Keratinocyte (primary cell): Measurements from ENCODE around the gene EXOSC9. TPM values are rescaled to one million over a fixed set of nuclear protein-coding genes. Genes with fewer than 3 reads are reported as not detected.

Source experiments
- DNase-seq: peaks from one replicate; pipeline ENCODE4 v3.0.0-alpha.2; 2011; ENCODE audit warnings: low read depth, missing footprints, low spot score
- FAIRE-seq: peaks from 2 replicates; lab custom pipeline; 2011; peaks lifted over from hg19 to GRCh38; lab: Jason Lieb, UNC
- H2AFZ ChIP-seq: 2 replicates; pipeline ENCODE4 v1.6.0; 2012; ENCODE audit warnings: low read length, control low read depth, inconsistent platforms; ENCODE audit not compliant: control insufficient read depth
- H3K27ac ChIP-seq: 2 replicates; pipeline ENCODE4 v1.5.1; 2011; ENCODE audit warnings: low read length; ENCODE audit not compliant: control insufficient read depth, insufficient read depth
- H3K27me3 ChIP-seq: 3 replicates; pipeline ENCODE4 v1.6.0; 2011; ENCODE audit warnings: low read length; ENCODE audit not compliant: control insufficient read depth, insufficient read depth; ENCODE audit errors: extremely low read depth
- H3K36me3 ChIP-seq, 2 experiments: 2 replicates in 1 of 2; 3 replicates in 1 of 2; pipeline ENCODE4 v1.5.1; 2011; ENCODE audit warnings: low read length in 2 of 2, mild to moderate bottlenecking in 1 of 2; ENCODE audit not compliant: control insufficient read depth in 2 of 2, insufficient read depth in 2 of 2; ENCODE audit errors: extremely low read depth in 1 of 2
- H3K4me1 ChIP-seq: 3 replicates; pipeline ENCODE4 v1.5.1; 2011; ENCODE audit warnings: low read length; ENCODE audit not compliant: control insufficient read depth, insufficient read depth; ENCODE audit errors: extremely low read depth
- H3K4me2 ChIP-seq: 3 replicates; pipeline ENCODE4 v1.6.0; 2011; ENCODE audit warnings: low read depth, low read length; ENCODE audit not compliant: control insufficient read depth, insufficient read depth; ENCODE audit errors: extremely low read depth
- H3K4me3 ChIP-seq, 3 experiments: fragments of 200-600 bp in 1 of 3; sonication (generic) in 1 of 3; 2 replicates in 2 of 3; 3 replicates in 1 of 3; pipeline ENCODE4 v1.5.1; 2011 to 2016; ENCODE audit warnings: low read length in 3 of 3, mild to moderate bottlenecking in 3 of 3, control low read depth in 2 of 3, inconsistent platforms in 1 of 3, low read depth in 1 of 3, mixed read lengths in 1 of 3, mixed run types in 1 of 3, moderate library complexity in 1 of 3; ENCODE audit not compliant: control insufficient read depth in 2 of 3, insufficient read depth in 2 of 3; ENCODE audit errors: extremely low read depth in 1 of 3
- H3K79me2 ChIP-seq: 2 replicates; pipeline ENCODE4 v1.6.0; 2012; ENCODE audit warnings: low read length; ENCODE audit not compliant: control insufficient read depth, insufficient read depth
- H3K9ac ChIP-seq: 3 replicates; pipeline ENCODE4 v1.6.0; 2011; ENCODE audit warnings: low read length; ENCODE audit not compliant: control insufficient read depth, insufficient read depth; ENCODE audit errors: extremely low read depth
- H3K9me1 ChIP-seq: 3 replicates; pipeline ENCODE4 v1.6.0; 2011; ENCODE audit warnings: low read length; ENCODE audit not compliant: control insufficient read depth, insufficient read depth; ENCODE audit errors: extremely low read depth
- H3K9me3 ChIP-seq: 2 replicates; pipeline ENCODE4 v1.5.1; 2012; ENCODE audit warnings: low read depth, low read length; ENCODE audit not compliant: control insufficient read depth
- H4K20me1 ChIP-seq: 3 replicates; pipeline ENCODE4 v1.6.0; 2011; ENCODE audit warnings: low read length; ENCODE audit not compliant: control insufficient read depth, insufficient read depth; ENCODE audit errors: extremely low read depth
- CTCF ChIP-seq, 3 experiments: IDR thresholded peaks in 1 of 3; conservative IDR thresholded peaks in 1 of 3; optimal IDR thresholded peaks in 1 of 3; 2 replicates in 2 of 3; 3 replicates in 1 of 3; pipeline versions ENCODE3 to v1.5.1; 2011; ENCODE audit warnings: low read length in 3 of 3, mild to moderate bottlenecking in 3 of 3, moderate library complexity in 2 of 3, control low read depth in 1 of 3, inconsistent platforms in 1 of 3; ENCODE audit not compliant: insufficient read depth in 2 of 3; ENCODE audit errors: extremely low read depth in 1 of 3
- EZH2 ChIP-seq: IDR thresholded peaks from one replicate; pipeline ENCODE4 v1.6.1; 2012; ENCODE audit warnings: inconsistent platforms, mild to moderate bottlenecking, low read length, moderate library complexity
- dilution Hi-C: fragments of 300-500 bp; cut with MboI; formaldehyde crosslinking; loops from one replicate; pipeline ENCODE4 v1.7.0; 2020; ENCODE audit warnings: low sequenced_read_pairs; ENCODE audit not compliant: extremely low pct_ligation_motif_present
- polyA plus RNA-seq, 5 experiments: library from polyadenylated mRNA; depleted of rRNA in 3 of 5; stranded (reverse) in 3 of 5; stranded (forward) in 1 of 5; unstranded in 1 of 5; fragments of >200 nt; gene quantifications; 1 replicate in 1 of 5; 2 replicates in 3 of 5; 3 replicates in 1 of 5; pipeline versions ENCODE4 v1.2.1 to v1.2.3, GENCODE V29; 2011 to 2012; ENCODE audit warnings: missing spikeins in 2 of 5, low read depth in 1 of 5, low replicate concordance in 1 of 5

EXOSC9 gene
- polyA plus RNA-seq, 1 donor (not counting 4 experiments of a cell fraction or from before 2014, with no cell fraction given), result 35.4 TPM

- Histone ChIP-seq H3K4me3 (no peak overlapping the region), H3K79me2 (no peaks in the 10 kb centered on the region), H3K4me2 (peak overlapping the region; percentile 27), H4K20me1 (no peaks in the 10 kb centered on the region), H3K9me1 (peaks cover 2% of the 10 kb centered on the region), H3K9ac (no peak overlapping the region), H3K36me3 (no peaks in the 10 kb centered on the region), H3K9me3 (no peaks in the 10 kb centered on the region), H3K4me1 (peaks cover 28% of the 10 kb centered on the region), H3K27ac (no peak overlapping the region), H3K27me3 (no peaks in the 10 kb centered on the region), H2AFZ (no peak overlapping the region)
- peak; percentile 55 for FAIRE-seq
- dilution Hi-C loops, result no loop called here
- peak; percentile 36 for DNase-seq
- TF ChIP-seq CTCF (optimal IDR thresholded peaks at IDR 0.05 in 1 of 3, IDR thresholded peaks at IDR 0.05 in 1 of 3, conservative IDR thresholded peaks at IDR 0.05 in 1 of 3; ENCODE audit: extremely low read depth in 1 of 3, insufficient read depth in 2 of 3, low read length in 3 of 3) (no peak), EZH2 (no peak)
Measured at GRCh38 chr4:121789960-121790829, 10.9 kb upstream of the EXOSC9 start.

- FAIRE-seq (no peak), DNase-seq (no peak)
- dilution Hi-C loops, result no loop called here
- peaks cover 20% of the 10 kb centered on the region for H3K4me1 ChIP-seq
- no peak overlapping the region for H3K27ac ChIP-seq
- H3K9me3 ChIP-seq, result no peaks in the 10 kb centered on the region
- no peaks in the 10 kb centered on the region for H3K36me3 ChIP-seq
- no peaks in the 10 kb centered on the region for H4K20me1 ChIP-seq
- H3K9me1 ChIP-seq, result no peaks in the 10 kb centered on the region
- H3K4me2 ChIP-seq, result no peak overlapping the region
- TF ChIP-seq CTCF (optimal IDR thresholded peaks at IDR 0.05 in 1 of 3, IDR thresholded peaks at IDR 0.05 in 1 of 3, conservative IDR thresholded peaks at IDR 0.05 in 1 of 3; ENCODE audit: extremely low read depth in 1 of 3, insufficient read depth in 2 of 3, low read length in 3 of 3), result no peak
- TF ChIP-seq EZH2, result no peak
- H3K79me2 ChIP-seq, result no peaks in the 10 kb centered on the region
- no peak overlapping the region for H3K9ac ChIP-seq
- no peaks in the 10 kb centered on the region for H3K27me3 ChIP-seq
- no peak overlapping the region for H3K4me3 ChIP-seq
- H2AFZ ChIP-seq, result no peak overlapping the region
Measured at GRCh38 chr4:121790976-121791375, 10.1 kb upstream of the EXOSC9 start.
